Mesenchymal stem cell (in vitro differentiated cells and primary cell): ENCODE results near the gene PSME2.

Experiments
- DNase-seq: peaks from one replicate; pipeline ENCODE4 v3.0.0-alpha.2; 2013
- H2AFZ ChIP-seq: one replicate; pipeline ENCODE4 v1.6.1; 2013; ENCODE audit warnings: low read depth, mild to moderate bottlenecking, control low read depth, inconsistent platforms, low read length, moderate library complexity
- H2AK5ac ChIP-seq: 2 replicates; pipeline ENCODE4 v1.6.1; 2013; ENCODE audit warnings: low read length, moderate library complexity, mild to moderate bottlenecking, inconsistent platforms; ENCODE audit not compliant: severe bottlenecking
- H2BK120ac ChIP-seq: one replicate; pipeline ENCODE4 v1.6.1; 2013; ENCODE audit warnings: low read depth, mild to moderate bottlenecking, inconsistent platforms, low read length, moderate library complexity
- H2BK12ac ChIP-seq, 2 experiments: one replicate each; pipeline ENCODE4 v1.6.1; 2013; ENCODE audit warnings: inconsistent platforms in 2 of 2, low read length in 2 of 2, mild to moderate bottlenecking in 2 of 2, moderate library complexity in 2 of 2, control low read depth in 1 of 2
- H2BK15ac ChIP-seq: one replicate; pipeline ENCODE4 v1.6.1; 2013; ENCODE audit warnings: mild to moderate bottlenecking, low read depth, inconsistent platforms; ENCODE audit not compliant: poor library complexity, severe bottlenecking
- H2BK5ac ChIP-seq: 2 replicates; pipeline ENCODE4 v1.6.1; 2013; ENCODE audit warnings: low read depth, mild to moderate bottlenecking, low read length, control low read depth, inconsistent platforms; ENCODE audit not compliant: poor library complexity, severe bottlenecking
- H3K14ac ChIP-seq, 2 experiments: one replicate each; pipeline ENCODE4 v1.6.1; 2013; ENCODE audit warnings: inconsistent platforms in 2 of 2, low read length in 2 of 2, control low read depth in 1 of 2, mild to moderate bottlenecking in 1 of 2, moderate library complexity in 1 of 2
- H3K18ac ChIP-seq, 2 experiments: one replicate each; pipeline ENCODE4 v1.6.1; 2013; ENCODE audit warnings: inconsistent platforms in 2 of 2, low read length in 2 of 2, control low read depth in 1 of 2, low read depth in 1 of 2, mild to moderate bottlenecking in 1 of 2
- H3K23ac ChIP-seq, 2 experiments: one replicate each; pipeline ENCODE4 v1.6.1; 2013; ENCODE audit warnings: inconsistent platforms in 2 of 2, low read length in 2 of 2, mild to moderate bottlenecking in 2 of 2, moderate library complexity in 2 of 2, control low read depth in 1 of 2
- H3K27ac ChIP-seq: 2 replicates; pipeline ENCODE4 v1.5.1; 2013; ENCODE audit warnings: mild to moderate bottlenecking, moderate library complexity, low read length, control low read depth, inconsistent platforms; ENCODE audit not compliant: poor library complexity, severe bottlenecking
- H3K27me3 ChIP-seq, 2 experiments: 2 replicates each; pipeline versions ENCODE4 v1.6.1 to v1.7.0; 2013; ENCODE audit warnings: low read length in 2 of 2, mild to moderate bottlenecking in 2 of 2, moderate library complexity in 2 of 2, control low read depth in 1 of 2, inconsistent platforms in 1 of 2; ENCODE audit not compliant: control insufficient read depth in 1 of 2, insufficient read depth in 1 of 2
- H3K36me3 ChIP-seq, 2 experiments: 2 replicates each; pipeline versions ENCODE4 v1.6.1 to v1.7.0; 2013; ENCODE audit warnings: low read length in 2 of 2, control low read depth in 1 of 2, inconsistent platforms in 1 of 2, low read depth in 1 of 2, mild to moderate bottlenecking in 1 of 2; ENCODE audit not compliant: insufficient read depth in 2 of 2, control insufficient read depth in 1 of 2
- H3K4ac ChIP-seq, 2 experiments: one replicate each; pipeline ENCODE4 v1.6.1; 2013; ENCODE audit warnings: inconsistent platforms in 2 of 2, low read length in 2 of 2, mild to moderate bottlenecking in 2 of 2, moderate library complexity in 2 of 2, control low read depth in 1 of 2, low read depth in 1 of 2
- H3K4me1 ChIP-seq: 2 replicates; pipeline ENCODE4 v1.6.1; 2013; ENCODE audit warnings: low read depth, low read length, control low read depth; ENCODE audit not compliant: control insufficient read depth, insufficient read depth
- H3K4me2 ChIP-seq: 2 replicates; pipeline ENCODE4 v1.6.1; 2013; ENCODE audit warnings: low read length, mild to moderate bottlenecking, inconsistent platforms; ENCODE audit not compliant: poor library complexity, severe bottlenecking
- H3K4me3 ChIP-seq, 2 experiments: 2 replicates each; pipeline versions ENCODE4 v1.5.1 to v1.7.0; 2013; ENCODE audit warnings: low read length in 2 of 2, mild to moderate bottlenecking in 2 of 2, control low read depth in 1 of 2, low read depth in 1 of 2; ENCODE audit not compliant: insufficient read depth in 1 of 2
- H3K79me1 ChIP-seq: replicated peaks from 2 replicates; pipeline ENCODE4 v1.6.1; 2013; ENCODE audit warnings: mild to moderate bottlenecking, control low read depth, low read length, inconsistent platforms; ENCODE audit not compliant: poor library complexity, severe bottlenecking
- H3K9ac ChIP-seq: 2 replicates; pipeline ENCODE4 v1.7.0; 2013; ENCODE audit warnings: mild to moderate bottlenecking, low read length, moderate library complexity
- H3K9me3 ChIP-seq: 2 replicates; pipeline ENCODE4 v1.7.0; 2013; ENCODE audit warnings: mild to moderate bottlenecking, low read length; ENCODE audit not compliant: control insufficient read depth
- H4K8ac ChIP-seq: one replicate; pipeline ENCODE4 v1.6.1; 2013; ENCODE audit warnings: inconsistent platforms, mild to moderate bottlenecking, low read length, moderate library complexity
- H4K91ac ChIP-seq: one replicate; pipeline ENCODE4 v1.6.1; 2013; ENCODE audit warnings: mild to moderate bottlenecking, low read length, inconsistent platforms
- WGBS: methylation state at CpG from one replicate; pipeline ENCODE4 v1.1.7; 2013; ENCODE audit warnings: mixed read lengths; 5-methylcytosine and 5-hydroxymethylcytosine counted together

The PSME2 gene

DNA sequence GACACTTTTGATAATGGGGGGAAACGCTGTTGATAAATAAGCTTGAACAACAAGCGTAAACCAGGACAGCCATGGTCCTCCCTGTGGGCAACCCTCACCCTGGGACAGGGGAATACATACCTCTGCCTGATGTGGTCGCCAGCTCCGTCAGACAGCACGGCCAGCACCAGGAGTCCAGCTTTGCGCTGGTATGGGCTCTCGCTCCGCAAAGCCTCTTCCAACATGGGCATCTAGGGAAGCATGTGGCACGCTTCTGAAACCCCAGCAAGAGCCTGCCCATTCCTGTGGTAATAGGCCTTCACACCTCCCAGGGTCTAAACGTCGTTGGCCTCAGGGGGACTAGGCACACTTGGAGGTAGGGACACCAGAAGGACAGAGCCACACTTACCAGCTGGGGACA, 39.3 kb upstream of the PSME2 start:
- H3K9ac ChIP-seq, result no peak overlapping the region
- H4K8ac ChIP-seq, result no peak overlapping the region
- H2BK12ac ChIP-seq, result no peak overlapping the region
- no peak overlapping the region for H3K23ac ChIP-seq
- no peak overlapping the region for H3K27ac ChIP-seq
- H3K36me3 ChIP-seq, result peaks cover 75 to 78% of the 10 kb centered on the region in 2 experiments
- H3K4me1 ChIP-seq, result peaks cover 9% of the 10 kb centered on the region
- peaks cover 36% of the 10 kb centered on the region for H3K79me1 ChIP-seq
- no peaks in the 10 kb centered on the region for H3K27me3 ChIP-seq
- no peak overlapping the region for H2BK15ac ChIP-seq
- H3K18ac ChIP-seq, result no peak overlapping the region
- no peak overlapping the region for H2BK5ac ChIP-seq
- H2AFZ ChIP-seq, result no peak overlapping the region
- WGBS, result over 99% methylated on average over 11 of the region's 11 CpGs
- H3K4me2 ChIP-seq, result no peak overlapping the region
- no peak for DNase-seq
- H2BK120ac ChIP-seq, result no peak overlapping the region
- no peak overlapping the region for H3K14ac ChIP-seq
- H3K4ac ChIP-seq, result no peak overlapping the region
- H4K91ac ChIP-seq, result no peak overlapping the region
- H3K4me3 ChIP-seq, result no peak overlapping the region
- H2AK5ac ChIP-seq, result no peak overlapping the region
- H3K9me3 ChIP-seq, result no peaks in the 10 kb centered on the region

DNA sequence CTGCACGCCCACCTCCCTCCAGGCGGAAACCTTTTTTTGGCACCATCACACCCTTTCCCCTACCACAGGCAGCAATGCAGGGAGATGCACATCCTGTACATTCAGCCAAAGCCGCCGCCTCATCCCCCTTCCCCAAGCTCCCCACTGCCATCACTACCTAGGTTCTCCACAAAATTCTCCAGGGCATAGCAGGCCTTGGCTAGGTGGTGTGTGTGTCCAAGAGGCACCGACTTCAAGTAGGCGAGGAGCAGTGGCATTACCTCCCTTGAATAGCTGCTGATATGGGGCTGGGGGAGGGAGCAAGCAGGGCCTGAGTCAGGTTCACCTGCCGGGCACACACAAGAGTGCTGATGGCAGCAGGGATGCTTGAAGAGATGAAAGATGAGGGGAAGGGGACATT, 38.6 kb upstream of the PSME2 start:
- Histone ChIP-seq H4K8ac (no peak overlapping the region), H2AK5ac (no peak overlapping the region), H3K36me3 (peaks cover 75 to 78% of the 10 kb centered on the region in 2 experiments), H3K9me3 (no peaks in the 10 kb centered on the region), H3K4me1 (peaks cover 14% of the 10 kb centered on the region), H3K9ac (no peak overlapping the region), H3K27me3 (no peaks in the 10 kb centered on the region), H3K14ac (no peak overlapping the region), H3K23ac (no peak overlapping the region), H2AFZ (no peak overlapping the region), H3K79me1 (peaks cover 32% of the 10 kb centered on the region), H2BK5ac (no peak overlapping the region), H2BK15ac (no peak overlapping the region), H2BK12ac (no peak overlapping the region), H3K27ac (no peak overlapping the region), H4K91ac (no peak overlapping the region), H3K18ac (no peak overlapping the region), H3K4me2 (no peak overlapping the region), H2BK120ac (no peak overlapping the region), H3K4ac (no peak overlapping the region), H3K4me3 (no peak overlapping the region)
- 96% methylated on average over 5 of the region's 7 CpGs for WGBS
- no peak for DNase-seq

DNA sequence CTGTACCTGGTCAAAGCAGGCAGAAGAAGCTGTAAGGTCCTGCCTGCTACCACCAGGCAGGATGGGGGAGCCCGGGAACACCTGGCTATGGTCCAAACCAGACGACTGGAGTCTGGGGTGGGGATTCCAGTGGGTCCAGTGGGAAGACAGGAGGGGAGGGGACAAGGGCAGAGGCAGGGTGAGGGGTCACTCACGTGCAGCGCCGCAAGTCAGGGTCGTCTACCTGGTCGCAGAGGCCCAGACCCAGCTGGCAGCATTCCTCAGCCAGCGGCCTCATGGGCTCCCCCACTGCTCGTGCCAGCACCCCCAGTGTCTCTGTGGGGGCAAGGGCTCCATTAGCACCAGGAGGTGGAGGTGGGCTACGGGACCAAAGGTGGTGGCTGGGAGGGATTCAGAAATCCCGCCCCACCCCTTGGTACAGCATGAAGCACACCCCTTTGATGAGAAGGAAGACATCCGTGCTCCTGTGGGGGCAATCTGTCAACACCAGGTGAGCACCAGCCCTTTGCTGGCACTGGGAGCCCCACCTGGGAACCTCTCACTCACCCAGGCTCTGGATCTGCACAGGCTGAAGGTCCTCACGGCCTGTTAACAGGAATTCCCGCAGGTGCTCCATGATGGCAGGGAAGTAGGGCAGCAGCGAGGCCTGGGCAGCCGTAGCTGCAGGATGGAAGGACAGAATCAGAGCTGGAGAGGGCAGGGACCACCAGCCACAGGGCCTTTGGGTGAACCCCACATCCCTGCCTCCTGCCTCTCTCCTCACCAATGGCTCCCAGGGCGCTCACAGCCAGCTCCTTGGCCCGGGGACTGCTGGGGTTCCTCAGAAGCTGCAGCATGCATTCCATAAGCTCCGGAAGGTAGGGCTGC, 37.9 kb upstream of the PSME2 start:
- Histone ChIP-seq H3K14ac (no peak overlapping the region), H3K4me2 (no peak overlapping the region), H4K8ac (no peak overlapping the region), H3K9ac (no peak overlapping the region), H3K9me3 (no peaks in the 10 kb centered on the region), H3K36me3 (peaks cover 77% of the 10 kb centered on the region in 2 experiments), H3K27me3 (no peaks in the 10 kb centered on the region), H2AK5ac (no peak overlapping the region), H3K4ac (no peak overlapping the region), H2BK12ac (no peak overlapping the region), H3K4me1 (peaks cover 20% of the 10 kb centered on the region), H2BK120ac (no peak overlapping the region), H2BK5ac (no peak overlapping the region), H2BK15ac (no peak overlapping the region), H3K23ac (no peak overlapping the region), H3K18ac (no peak overlapping the region), H3K27ac (no peak overlapping the region), H4K91ac (no peak overlapping the region), H3K4me3 (no peak overlapping the region), H3K79me1 (peaks cover 32% of the 10 kb centered on the region), H2AFZ (no peak overlapping the region)
- WGBS, result 98% methylated on average over 19 of the region's 19 CpGs
- no peak for DNase-seq

DNA sequence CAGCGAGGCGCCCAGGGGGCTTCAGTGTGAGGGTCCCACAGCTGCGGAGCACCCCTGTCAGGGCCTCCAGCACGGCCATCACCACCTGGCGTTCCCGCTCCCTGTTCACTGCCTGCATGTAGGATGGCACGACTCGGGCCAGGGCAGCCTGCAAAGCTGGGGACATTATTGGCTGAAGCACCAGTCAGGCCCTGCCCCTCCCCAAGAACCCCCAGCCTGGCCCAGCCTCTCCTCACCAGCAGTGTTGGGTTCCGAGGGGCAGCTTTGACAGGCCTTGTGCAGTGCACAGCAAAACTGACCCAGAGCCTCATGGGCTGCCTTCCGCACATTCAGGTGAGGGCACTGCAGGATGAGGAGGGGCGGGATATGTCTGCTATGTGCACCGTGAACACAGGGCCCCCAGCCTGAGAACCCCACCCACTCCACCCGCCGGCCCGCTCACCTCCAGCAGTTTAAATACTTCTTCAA, 36.6 kb upstream of the PSME2 start:
- no peak overlapping the region for H3K27ac ChIP-seq
- peaks cover 90% of the 10 kb centered on the region in 2 experiments for H3K36me3 ChIP-seq
- no peak overlapping the region for H2AFZ ChIP-seq
- no peak overlapping the region for H3K14ac ChIP-seq
- H3K18ac ChIP-seq, result no peak overlapping the region
- no peak overlapping the region for H2AK5ac ChIP-seq
- WGBS, result 97% methylated on average over 15 of the region's 15 CpGs
- H3K4ac ChIP-seq, result no peak overlapping the region
- H3K4me2 ChIP-seq, result no peak overlapping the region
- H3K9me3 ChIP-seq, result no peaks in the 10 kb centered on the region
- H3K4me1 ChIP-seq, result peaks cover 23% of the 10 kb centered on the region
- H4K8ac ChIP-seq, result no peak overlapping the region
- H4K91ac ChIP-seq, result no peak overlapping the region
- H3K23ac ChIP-seq, result no peak overlapping the region
- no peak overlapping the region for H3K4me3 ChIP-seq
- H3K27me3 ChIP-seq, result no peaks in the 10 kb centered on the region
- H3K9ac ChIP-seq, result no peak overlapping the region
- no peak overlapping the region for H2BK15ac ChIP-seq
- H2BK120ac ChIP-seq, result no peak overlapping the region
- H2BK12ac ChIP-seq, result no peak overlapping the region
- DNase-seq, result no peak
- no peak overlapping the region for H2BK5ac ChIP-seq
- peaks cover 33% of the 10 kb centered on the region for H3K79me1 ChIP-seq
